Left lung (tissue), 10 donors: ENCODE data around the gene LDAH. TPM values are rescaled to one million over a fixed set of nuclear protein-coding genes. Genes with fewer than 3 reads are reported as not detected.

Source experiments
- ATAC-seq: fragments of 200-7000 bp; cut with Tn5 transposase; one replicate; pipeline ENCODE4 v1.9.1; 2020; ENCODE audit warnings: moderate library complexity
- DNase-seq, 4 donors: peaks; one replicate each; pipeline ENCODE4 v3.0.0-alpha.2; 2013 to 2020
- H3K27ac ChIP-seq, 2 donors: fragments of 200-600 bp; sonication (generic) in 1 of 2; one replicate each; pipeline versions ENCODE4 v1.5.0 to v1.8.0; 2020 to 2021
- H3K27me3 ChIP-seq, 2 donors: fragments of 200-600 bp; sonication (generic) in 1 of 2; one replicate each; pipeline versions ENCODE4 v1.5.0 to v1.8.0; 2020 to 2021
- H3K36me3 ChIP-seq, 2 donors: fragments of 200-600 bp; sonication (generic) in 1 of 2; one replicate each; pipeline versions ENCODE4 v1.5.0 to v1.8.0; 2020 to 2021
- H3K4me1 ChIP-seq, 2 donors: fragments of 200-600 bp; one replicate each; pipeline ENCODE4 v1.8.0; 2021
- H3K4me3 ChIP-seq, 2 donors: fragments of 200-600 bp; sonication (generic) in 1 of 2; one replicate each; pipeline versions ENCODE4 v1.5.0 to v1.8.0; 2020 to 2021; ENCODE audit warnings: mild to moderate bottlenecking in 1 of 2
- H3K9me3 ChIP-seq, 2 donors: fragments of 200-600 bp; sonication (generic) in 1 of 2; one replicate each; pipeline versions ENCODE4 v1.5.0 to v1.8.0; 2020 to 2021
- CTCF ChIP-seq, 2 donors: fragments of 200-600 bp; sonication (generic) in 1 of 2; IDR thresholded peaks; one replicate each; pipeline versions ENCODE4 v1.5.0 to v1.8.0; 2021; ENCODE audit warnings: antibody characterized with exemption in 2 of 2
- intact Hi-C, 2 donors: fragments of 100-400 bp; cut with DNase I; formaldehyde crosslinking; loops; one replicate each; pipeline versions ENCODE4 v1.11.2 to v1.14.2; 2022
- polyA plus RNA-seq, 6 donors: library from polyadenylated mRNA; unstranded; fragments of 120-200 nt; gene quantifications; one replicate each; pipeline ENCODE4 v1.2.1, GENCODE V29; 2013; ENCODE audit not compliant: insufficient read length in 6 of 6
- total RNA-seq, 2 donors: library from RNA; stranded (reverse); fragmentation: NEBNext Ultra II Directional; extraction: Animal tissue kit (Norgen Biotek cat#: 25700); gene quantifications; one replicate each; pipeline ENCODE4 v1.2.1, GENCODE V29; 2021
- donor health status: DM: no; HTN: yes; CAD: no.
- donor health status: DM: no; HTN: no; CAD: no.

The LDAH gene
- total and polyA plus RNA-seq, 8 donors, result 20.2 to 25.7 (median 22.3) TPM

- TF ChIP-seq CTCF (IDR thresholded peaks at IDR 0.05), result no peak
- H3K4me1 ChIP-seq, result no peaks in the 10 kb centered on the region
- peaks cover 0 to 27% of the 10 kb centered on the region in 2 donors for H3K36me3 ChIP-seq
- ATAC-seq (peak; percentile 87), DNase-seq (no peak)
- H3K27ac ChIP-seq, result no peak overlapping the region
- H3K27me3 ChIP-seq, result no peaks in the 10 kb centered on the region
- H3K4me3 ChIP-seq, result no peak overlapping the region
- H3K9me3 ChIP-seq, result no peaks in the 10 kb centered on the region
- intact Hi-C loops, result no loop called here
Observed at GRCh38 chr2:20689428-20690264, 133.3 kb downstream of the LDAH start.

- no peak overlapping the region for H3K4me3 ChIP-seq
- H3K27me3 ChIP-seq, result no peaks in the 10 kb centered on the region
- ATAC-seq (no peak), DNase-seq (no peak)
- no peak overlapping the region for H3K27ac ChIP-seq
- intact Hi-C loops, result no loop called here
- TF ChIP-seq CTCF (IDR thresholded peaks at IDR 0.05), result no peak
- H3K36me3 ChIP-seq, result peaks cover 0 to 27% of the 10 kb centered on the region in 2 donors
- H3K4me1 ChIP-seq, result no peaks in the 10 kb centered on the region
- H3K9me3 ChIP-seq, result no peaks in the 10 kb centered on the region
Observed at GRCh38 chr2:20687260-20687832, 135.6 kb downstream of the LDAH start.

- ATAC-seq, result no peak
Observed at GRCh38 chr2:20684581-20685063, 138.3 kb downstream of the LDAH start.

GRCh38 chr2:20682167-20682920 lies 140.6 kb downstream of the LDAH start:
- TF ChIP-seq CTCF (IDR thresholded peaks at IDR 0.05), result peak; percentile 19 to 37
- DNase-seq (no peak), ATAC-seq (peak; percentile 79)
- Histone ChIP-seq H3K27me3 (no peaks in the 10 kb centered on the region), H3K4me1 (no peaks in the 10 kb centered on the region), H3K4me3 (no peak overlapping the region), H3K27ac (no peak overlapping the region), H3K36me3 (peaks cover 0 to 27% of the 10 kb centered on the region in 2 donors), H3K9me3 (no peaks in the 10 kb centered on the region)
- intact Hi-C loops, result no loop called here

More at GRCh38 chr2:20684581-20685063, 138.3 kb downstream of the LDAH start:
- intact Hi-C loops, result no loop called here
- DNase-seq, result no peak
- no peaks in the 10 kb centered on the region for H3K9me3 ChIP-seq
- no peaks in the 10 kb centered on the region for H3K4me1 ChIP-seq
- peaks cover 0 to 27% of the 10 kb centered on the region in 2 donors for H3K36me3 ChIP-seq
- H3K27ac ChIP-seq, result no peak overlapping the region
- TF ChIP-seq CTCF (IDR thresholded peaks at IDR 0.05), result no peak
- no peaks in the 10 kb centered on the region for H3K27me3 ChIP-seq
- no peak overlapping the region for H3K4me3 ChIP-seq
